Stimulated activated CD4-positive, alpha-beta T cell treated with anti-CD3 and anti-CD28 coated beads, Interleukin-4, amount 100 ng/mL, for 1 hour (primary cell): ENCODE measurements around the gene DOCK8.
"Not testable (repeated sequence)": the region's sequence is repeated elsewhere in the genome, so short reads cannot be mapped to it uniquely, and the experiment has no call there.

ENCODE experiments used
- DNase-seq: peaks from one replicate; pipeline ENCODE4 v3.0.0-alpha.2; 2020

Gene DOCK8

DNA sequence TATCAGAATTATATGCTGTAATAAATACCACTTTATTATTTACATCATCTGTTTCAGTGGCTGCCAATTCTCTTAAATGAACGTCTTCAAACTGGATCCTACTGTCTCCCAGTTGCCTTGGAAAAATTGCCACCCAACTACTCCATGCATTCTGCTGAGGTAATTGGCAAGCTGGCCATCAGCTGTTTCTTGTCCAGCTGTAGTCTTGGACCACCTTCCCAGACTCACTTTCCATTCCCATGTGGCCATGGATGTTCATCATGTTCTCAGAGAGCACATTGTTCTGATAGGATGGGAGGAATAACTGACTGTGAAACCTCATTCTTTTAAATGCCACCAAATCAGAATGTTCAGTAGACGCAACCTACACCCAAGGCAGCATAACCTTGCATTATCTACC lies 157.5 kb downstream of the DOCK8 start:
- DNase-seq, result no peak

DNA sequence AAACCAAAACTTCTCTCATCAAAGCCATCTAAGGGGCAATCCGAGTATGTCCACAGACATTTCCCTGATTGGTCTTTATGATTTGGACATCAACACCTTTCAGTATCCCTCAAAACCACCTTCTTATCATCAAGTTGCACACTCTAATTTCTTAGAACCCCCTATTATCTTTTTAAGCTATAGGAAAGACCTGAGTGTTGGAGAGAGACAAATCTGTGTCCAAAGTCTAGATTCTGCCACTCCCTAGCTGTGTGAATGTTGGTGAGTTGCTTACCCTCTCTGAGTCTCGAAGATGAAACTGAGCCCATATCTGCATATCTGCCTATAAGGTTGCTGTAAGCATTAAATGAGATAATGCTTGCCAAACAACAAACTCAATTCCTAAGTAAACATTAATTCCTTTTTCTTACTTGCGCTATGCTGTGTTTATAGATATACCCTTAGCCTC lies 159.1 kb downstream of the DOCK8 start:
- no peak for DNase-seq

- DNase-seq, result no peak
Measured at GRCh38 chr9:374736-375135, 160.1 kb downstream of the DOCK8 start.

- DNase-seq, result no peak
Measured at GRCh38 chr9:376115-376514, 161.4 kb downstream of the DOCK8 start.

- DNase-seq, result no peak
Measured at GRCh38 chr9:378263-378662, 163.6 kb downstream of the DOCK8 start.

GRCh38 chr9:382383-382782 lies 167.7 kb downstream of the DOCK8 start:
- no peak for DNase-seq

GRCh38 chr9:385818-386398 lies 171.2 kb downstream of the DOCK8 start:
- DNase-seq, result no peak

GRCh38 chr9:389159-389558 lies 174.5 kb downstream of the DOCK8 start:
- no peak for DNase-seq

DNA sequence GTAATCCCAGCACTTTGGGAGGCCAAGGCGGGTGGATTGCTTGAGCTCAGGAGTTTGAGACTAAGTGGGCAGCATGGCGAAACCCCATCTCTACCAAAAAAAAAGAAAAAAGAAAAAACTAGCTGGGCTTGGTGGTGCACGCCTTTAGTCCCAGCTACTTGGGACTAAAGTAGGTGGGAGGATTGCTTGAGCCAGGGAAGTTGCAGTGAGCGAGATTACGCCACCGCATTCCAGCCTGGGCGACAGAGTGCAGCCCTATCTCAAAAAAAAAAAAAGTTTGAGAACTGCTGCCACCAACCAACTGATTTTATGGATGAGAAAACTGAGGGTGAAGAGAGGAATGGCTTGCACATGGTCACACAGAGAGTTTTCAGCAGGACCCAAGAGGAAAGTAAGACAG lies 175.1 kb downstream of the DOCK8 start:
- DNase-seq, result no peak

- DNase-seq, result no peak
Measured at GRCh38 chr9:392077-392804, 177.6 kb downstream of the DOCK8 start.

DNA sequence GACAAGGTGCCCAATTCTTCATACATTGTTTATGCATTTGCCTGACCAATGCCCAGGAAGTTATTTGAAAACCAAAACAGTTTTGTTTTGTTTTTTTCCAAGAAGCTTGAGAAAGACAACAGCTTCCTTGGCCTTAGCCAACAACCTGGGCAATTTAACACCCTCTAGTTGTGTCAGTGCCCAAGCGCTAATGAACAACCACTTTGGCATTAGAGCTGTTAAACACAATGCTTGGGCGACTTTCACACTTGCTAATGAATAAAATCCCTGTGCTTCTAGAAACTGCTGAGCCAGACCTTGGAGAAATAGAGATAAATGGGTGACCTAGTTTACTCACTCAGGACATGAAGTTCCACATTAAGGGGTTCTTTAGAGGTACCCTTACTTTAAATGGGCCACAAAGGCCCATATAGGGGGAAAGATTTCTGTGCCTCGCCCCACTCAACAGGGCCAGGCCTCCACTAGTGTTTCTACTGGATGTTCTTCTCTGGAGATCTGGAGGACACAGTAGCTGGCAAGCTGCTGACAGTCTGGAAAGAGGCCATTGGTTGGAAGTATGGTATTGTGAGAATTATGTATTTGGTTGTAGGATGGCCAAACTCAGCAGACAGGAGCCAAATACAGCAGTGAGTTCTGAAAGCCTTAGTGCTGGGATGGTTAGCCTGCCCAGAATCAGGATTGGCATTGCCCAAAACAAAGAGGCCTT lies 179.8 kb downstream of the DOCK8 start:
- DNase-seq, result no peak

DNA sequence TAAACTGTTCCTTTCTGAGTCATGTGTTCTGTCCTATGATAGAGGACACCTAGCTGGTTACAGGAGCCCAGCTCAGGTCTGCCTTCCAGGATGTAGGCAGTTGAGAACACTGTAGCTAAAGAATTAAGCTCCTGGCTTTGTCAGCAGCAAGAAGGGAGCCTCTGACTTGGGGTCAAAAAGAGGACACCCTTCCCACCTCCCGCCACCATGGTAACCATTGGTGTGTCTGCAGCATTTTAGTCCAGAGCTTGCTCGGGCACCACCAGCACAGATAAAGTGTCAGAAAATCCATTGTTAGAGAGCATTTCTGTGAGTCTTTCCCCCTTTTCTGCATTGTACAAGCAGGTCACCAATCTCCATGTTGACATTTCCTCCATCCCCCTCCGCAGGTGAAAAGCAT lies 181.7 kb downstream of the DOCK8 start:
- DNase-seq, result no peak

DNA sequence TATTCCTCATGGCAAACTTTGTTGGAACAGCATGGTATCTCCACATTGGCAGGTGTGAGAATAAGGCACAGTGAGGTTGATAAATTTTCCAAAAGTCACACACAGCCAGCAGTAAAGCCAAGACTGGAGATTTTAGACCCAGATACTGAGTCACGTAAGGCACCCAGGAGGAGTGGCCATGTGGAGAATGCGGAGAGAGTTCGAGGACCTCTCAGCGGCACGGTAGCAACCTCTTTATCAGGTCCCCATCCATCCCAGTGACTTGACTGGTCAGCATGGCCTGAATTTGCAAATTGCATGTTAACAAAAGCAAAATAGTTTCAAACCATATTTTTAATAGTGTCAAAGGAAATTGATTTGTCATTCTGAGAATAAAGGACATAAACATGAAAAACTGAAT lies 183.4 kb downstream of the DOCK8 start:
- no peak for DNase-seq

DNA sequence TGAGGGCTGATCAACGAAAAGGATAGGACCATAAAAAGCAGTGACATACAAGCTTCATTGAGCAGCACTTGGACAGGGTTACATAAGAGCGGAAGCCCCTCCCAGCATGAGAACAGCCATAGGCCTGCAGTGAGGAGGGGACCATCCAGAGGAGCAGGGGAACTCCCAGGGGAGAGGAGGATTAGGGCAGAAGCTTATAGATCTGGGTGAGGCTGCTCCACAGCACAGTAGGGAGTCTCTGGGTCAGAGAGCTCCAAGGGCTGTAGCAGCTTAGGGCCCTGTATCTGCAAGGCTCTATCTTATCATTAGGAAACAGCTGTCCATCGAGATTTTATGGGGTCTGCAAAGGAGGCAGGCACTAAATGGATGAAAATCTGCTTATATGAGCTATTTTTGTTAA lies 186.6 kb downstream of the DOCK8 start:
- no peak for DNase-seq

- DNase-seq, result no peak
Measured at GRCh38 chr9:404234-404633, 189.6 kb downstream of the DOCK8 start.

DNA sequence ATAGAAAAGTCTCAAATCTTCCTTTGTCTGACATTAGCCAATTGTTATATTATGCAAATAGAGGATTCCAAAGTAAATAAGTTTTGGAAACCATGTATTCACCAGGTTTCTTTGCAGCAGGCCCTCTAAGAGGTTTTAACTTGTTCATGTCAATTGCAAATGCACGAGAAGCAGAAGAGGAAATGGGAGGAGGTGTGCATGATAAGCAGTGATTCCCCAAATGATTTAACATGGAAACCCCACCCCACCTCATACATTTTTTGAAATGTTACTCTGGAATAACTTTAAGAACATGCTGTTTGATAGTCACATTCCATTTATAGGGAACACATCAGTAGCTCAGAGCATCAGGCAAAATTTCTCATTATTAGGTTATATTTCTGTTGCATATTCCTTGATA lies 190.7 kb downstream of the DOCK8 start:
- DNase-seq, result no peak

GRCh38 chr9:406886-407654 lies 192.4 kb downstream of the DOCK8 start:
- no peak for DNase-seq

GRCh38 chr9:409655-410054 lies 195.0 kb downstream of the DOCK8 start:
- not testable (repeated sequence) for DNase-seq

- no peak for DNase-seq
Measured at GRCh38 chr9:414595-414994, 199.9 kb downstream of the DOCK8 start.

DNA sequence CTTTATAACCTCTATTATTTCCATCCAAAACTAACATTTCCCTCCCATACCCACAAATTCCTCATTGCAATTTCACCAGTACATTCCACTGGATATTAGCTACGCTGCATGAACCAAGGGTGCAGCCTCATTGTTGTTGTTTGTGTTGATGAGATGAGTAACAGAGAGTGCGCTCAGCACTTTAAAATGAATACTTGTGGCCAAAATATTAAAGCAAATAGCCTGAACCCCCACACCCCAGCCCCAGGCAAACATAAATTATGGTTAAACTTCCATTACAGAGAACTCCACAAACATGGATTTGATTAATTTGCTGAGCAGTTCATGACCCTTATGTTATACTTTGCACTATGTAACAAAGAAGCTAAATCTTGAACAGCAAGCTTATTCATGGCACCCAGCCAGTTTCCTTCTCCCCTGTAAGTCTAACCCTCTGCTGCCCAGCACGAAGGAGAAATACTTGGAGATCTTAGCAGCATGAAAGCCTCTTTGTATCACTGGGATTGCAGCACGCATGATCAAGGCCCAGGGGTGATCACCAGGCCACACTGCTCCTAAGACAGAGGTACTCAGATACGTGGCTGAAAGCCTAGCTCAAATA lies 205.0 kb downstream of the DOCK8 start:
- DNase-seq, result no peak

GRCh38 chr9:421896-422295 lies 207.2 kb downstream of the DOCK8 start:
- DNase-seq, result no peak

- no peak for DNase-seq
Measured at GRCh38 chr9:426264-426663, 211.6 kb downstream of the DOCK8 start.

- DNase-seq, result no peak
Measured at GRCh38 chr9:426976-427375, 212.3 kb downstream of the DOCK8 start.
